GM12874 (cell line): Measurements from ENCODE around the gene ENPP1.

Experiments
- CTCF ChIP-seq: IDR thresholded peaks from 2 replicates; pipeline ENCODE4 v1.5.1; 2011; ENCODE audit warnings: low read depth, mild to moderate bottlenecking, control low read depth, low read length, moderate library complexity; ENCODE audit not compliant: insufficient read depth

The ENPP1 gene

GRCh38 chr6:131787079-131787478 is 20.7 kb upstream of the ENPP1 start:
- no peak for TF ChIP-seq CTCF

GRCh38 chr6:131787766-131788712 is 19.8 kb upstream of the ENPP1 start:
- no peak for TF ChIP-seq CTCF

GRCh38 chr6:131789219-131789618 is 18.6 kb upstream of the ENPP1 start:
- TF ChIP-seq CTCF: no peak

- no peak for TF ChIP-seq CTCF
These were observed 16.3 kb upstream of the ENPP1 start for GRCh38 chr6:131791476-131791875.

- TF ChIP-seq CTCF: no peak
These were observed 15.7 kb upstream of the ENPP1 start for GRCh38 chr6:131792091-131792496.

- TF ChIP-seq CTCF: no peak
These were observed 12.5 kb upstream of the ENPP1 start for GRCh38 chr6:131795366-131795765.

- TF ChIP-seq CTCF: no peak
These were observed 5.5 kb upstream of the ENPP1 start for GRCh38 chr6:131802347-131802746.
